ENCODE measurements around the gene CCDC80.
"Not testable (repeated sequence)": the region's sequence is repeated elsewhere in the genome, so short reads cannot be mapped to it uniquely, and the experiment has no call there.

CCDC80 gene

DNA sequence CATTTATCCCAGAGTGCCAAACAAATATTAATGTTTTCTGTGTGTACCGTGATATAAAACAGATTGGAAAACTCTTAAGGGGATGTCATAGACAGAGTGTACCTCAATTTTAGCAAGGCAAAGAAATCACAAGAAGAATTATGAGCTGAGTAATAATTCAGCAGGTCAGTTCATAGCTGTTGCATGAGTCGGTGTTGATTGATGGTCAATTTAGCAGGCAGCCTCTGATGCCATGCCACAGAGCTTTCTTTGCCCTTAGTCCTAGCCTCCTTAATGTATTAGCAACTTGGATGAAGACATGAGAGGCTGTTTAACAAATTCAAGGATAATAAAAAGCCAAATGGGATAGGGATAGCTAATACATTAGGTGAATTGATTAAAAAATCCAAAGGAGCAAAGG lies 72.3 kb downstream of the CCDC80 start:
- Histone ChIP-seq H3K27me3 (ENCODE audit: insufficient read depth, low read length, poor library complexity, severe bottlenecking) (no peaks in the 10 kb centered on the region), H3K4me3 (ENCODE audit: low read length, poor library complexity, severe bottlenecking) (no peak overlapping the region), H3K9ac (ENCODE audit: low read depth, low read length, poor library complexity, severe bottlenecking) (peak overlapping the region; percentile 47), H4K20me1 (ENCODE audit: insufficient read depth, low read length, poor library complexity, severe bottlenecking) (peaks cover 2% of the 10 kb centered on the region), H3F3A (ENCODE audit: low read depth) (no peaks in the 10 kb centered on the region), H3K36me3 (ENCODE audit: insufficient read depth, low read length) (peaks cover 16% of the 10 kb centered on the region; the same call in 1 of the 2 replicates), H3K9me3 (ENCODE audit: insufficient read depth, low read depth, low read length) (no peaks in the 10 kb centered on the region), H3K4me2 (ENCODE audit: low read depth, low read length, poor library complexity, severe bottlenecking) (peak overlapping the region; percentile 69), H3K4me1 (ENCODE audit: insufficient read depth, low read length, poor library complexity, severe bottlenecking) (peaks cover 11% of the 10 kb centered on the region), H2AFZ (ENCODE audit: low read length) (no peak overlapping the region), H3K79me2 (ENCODE audit: insufficient read depth, low read length) (peaks cover under 1% of the 10 kb centered on the region; the same call in 1 of the 2 replicates), H3K9me2 (replicated peaks; ENCODE audit: low read depth, low read length) (no peaks in the 10 kb centered on the region)
- TF ChIP-seq, protein P1, sequence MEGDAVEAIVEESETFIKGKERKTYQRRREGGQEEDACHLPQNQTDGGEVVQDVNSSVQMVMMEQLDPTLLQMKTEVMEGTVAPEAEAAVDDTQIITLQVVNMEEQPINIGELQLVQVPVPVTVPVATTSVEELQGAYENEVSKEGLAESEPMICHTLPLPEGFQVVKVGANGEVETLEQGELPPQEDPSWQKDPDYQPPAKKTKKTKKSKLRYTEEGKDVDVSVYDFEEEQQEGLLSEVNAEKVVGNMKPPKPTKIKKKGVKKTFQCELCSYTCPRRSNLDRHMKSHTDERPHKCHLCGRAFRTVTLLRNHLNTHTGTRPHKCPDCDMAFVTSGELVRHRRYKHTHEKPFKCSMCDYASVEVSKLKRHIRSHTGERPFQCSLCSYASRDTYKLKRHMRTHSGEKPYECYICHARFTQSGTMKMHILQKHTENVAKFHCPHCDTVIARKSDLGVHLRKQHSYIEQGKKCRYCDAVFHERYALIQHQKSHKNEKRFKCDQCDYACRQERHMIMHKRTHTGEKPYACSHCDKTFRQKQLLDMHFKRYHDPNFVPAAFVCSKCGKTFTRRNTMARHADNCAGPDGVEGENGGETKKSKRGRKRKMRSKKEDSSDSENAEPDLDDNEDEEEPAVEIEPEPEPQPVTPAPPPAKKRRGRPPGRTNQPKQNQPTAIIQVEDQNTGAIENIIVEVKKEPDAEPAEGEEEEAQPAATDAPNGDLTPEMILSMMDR (conservative IDR thresholded peaks at IDR 0.05; ENCODE audit: low read length): no peak
- TF ChIP-seq EZH2phosphoT487 (IDR thresholded peaks at IDR 0.05; ENCODE audit: borderline replicate concordance): no peak

DNA sequence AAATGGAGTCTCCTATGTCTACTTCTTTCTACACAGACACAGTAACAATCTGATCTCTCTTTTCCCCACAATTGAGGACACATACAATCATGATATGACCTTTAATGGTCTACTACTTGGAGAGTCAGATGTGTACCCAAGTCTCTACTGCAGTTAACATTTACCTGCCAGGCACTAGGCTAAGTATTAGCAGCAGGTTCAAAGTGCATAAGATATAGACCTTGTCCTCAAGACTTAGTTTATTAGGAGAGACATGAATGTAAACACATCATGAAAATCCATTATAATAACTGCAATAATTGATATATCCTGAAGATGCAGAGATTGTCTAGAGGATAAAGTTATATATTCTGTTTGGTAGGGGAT lies 76.0 kb downstream of the CCDC80 start:
- peaks cover 27% of the 10 kb centered on the region for H3K79me2 ChIP-seq (ENCODE audit: insufficient read depth, low read length)
- peaks cover 27% of the 10 kb centered on the region for H3K4me1 ChIP-seq (ENCODE audit: insufficient read depth, low read length, poor library complexity, severe bottlenecking)
- no peaks in the 10 kb centered on the region for H3F3A ChIP-seq (ENCODE audit: low read depth)
- H3K36me3 ChIP-seq (ENCODE audit: insufficient read depth, low read length): no peaks in the 10 kb centered on the region
- no peak overlapping the region for H3K4me3 ChIP-seq (ENCODE audit: low read length, poor library complexity, severe bottlenecking)
- H3K9me2 ChIP-seq (replicated peaks; ENCODE audit: low read depth, low read length): no peaks in the 10 kb centered on the region
- peaks cover 18% of the 10 kb centered on the region for H4K20me1 ChIP-seq (ENCODE audit: insufficient read depth, low read length, poor library complexity, severe bottlenecking)
- TF ChIP-seq, protein P1 (conservative IDR thresholded peaks at IDR 0.05; ENCODE audit: low read length): no peak
- no peak for TF ChIP-seq EZH2phosphoT487 (IDR thresholded peaks at IDR 0.05; ENCODE audit: borderline replicate concordance)
- H3K9me3 ChIP-seq (ENCODE audit: insufficient read depth, low read depth, low read length): no peaks in the 10 kb centered on the region
- H3K4me2 ChIP-seq (ENCODE audit: low read depth, low read length, poor library complexity, severe bottlenecking): peak overlapping the region; percentile 1
- H3K9ac ChIP-seq (ENCODE audit: low read depth, low read length, poor library complexity, severe bottlenecking): no peak overlapping the region
- H3K27me3 ChIP-seq (ENCODE audit: insufficient read depth, low read length, poor library complexity, severe bottlenecking): no peaks in the 10 kb centered on the region
- H2AFZ ChIP-seq (ENCODE audit: low read length): no peak overlapping the region

DNA sequence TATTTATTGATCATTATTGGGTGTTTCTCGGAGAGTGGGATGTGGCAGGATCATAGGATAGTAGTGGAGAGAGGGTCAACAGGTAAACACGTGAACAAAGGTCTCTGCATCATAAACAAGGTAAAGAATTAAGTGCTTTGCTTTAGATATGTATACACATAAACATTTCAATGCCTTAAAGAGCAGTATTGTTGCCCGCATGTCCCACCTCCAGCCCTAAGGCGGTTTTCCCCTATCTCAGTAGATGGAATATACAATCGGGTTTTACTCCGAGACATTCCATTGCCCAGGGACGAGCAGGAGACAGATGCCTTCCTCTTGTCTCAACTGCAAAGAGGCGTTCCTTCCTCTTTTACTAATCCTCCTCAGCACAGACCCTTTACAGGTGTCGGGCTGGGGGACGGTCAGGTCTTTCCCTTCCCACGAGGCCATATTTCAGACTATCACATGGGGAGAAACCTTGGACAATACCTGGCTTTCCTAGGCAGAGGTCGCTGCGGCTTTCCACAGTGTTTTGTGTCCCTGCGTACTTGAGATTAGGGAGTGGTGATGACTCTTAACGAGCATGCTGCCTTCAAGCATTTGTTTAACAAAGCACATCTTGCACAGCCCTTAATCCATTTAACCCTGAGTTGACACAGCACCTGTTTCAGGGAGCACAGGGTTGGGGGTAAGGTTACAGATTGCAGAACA lies 76.5 kb downstream of the CCDC80 start:
- H3K9me2 ChIP-seq (replicated peaks; ENCODE audit: low read depth, low read length); H3K4me3 ChIP-seq (ENCODE audit: low read length, poor library complexity, severe bottlenecking); H3F3A ChIP-seq (ENCODE audit: low read depth); H3K9ac ChIP-seq (ENCODE audit: low read depth, low read length, poor library complexity, severe bottlenecking); H3K9me3 ChIP-seq (ENCODE audit: insufficient read depth, low read depth, low read length); H3K36me3 ChIP-seq (ENCODE audit: insufficient read depth, low read length); H3K27me3 ChIP-seq (ENCODE audit: insufficient read depth, low read length, poor library complexity, severe bottlenecking); H2AFZ ChIP-seq (ENCODE audit: low read length): not testable (repeated sequence)
- H3K4me2 ChIP-seq (ENCODE audit: low read depth, low read length, poor library complexity, severe bottlenecking): peak overlapping the region; percentile 93
- H3K79me2 ChIP-seq (ENCODE audit: insufficient read depth, low read length): peaks cover 33% of the 10 kb centered on the region
- H4K20me1 ChIP-seq (ENCODE audit: insufficient read depth, low read length, poor library complexity, severe bottlenecking): peaks cover 22% of the 10 kb centered on the region
- peaks cover 28% of the 10 kb centered on the region for H3K4me1 ChIP-seq (ENCODE audit: insufficient read depth, low read length, poor library complexity, severe bottlenecking)

Data from Loucy (cell line).